B cell (primary cell): ENCODE results near the gene UTP11.

Source experiments
- CTCF ChIP-seq: fragments of 200-600 bp; IDR thresholded peaks from one replicate; pipeline ENCODE4 v1.8.0; 2022; ENCODE audit warnings: antibody characterized with exemption, mild to moderate bottlenecking
- EZH2 ChIP-seq: IDR thresholded peaks from 2 replicates; pipeline ENCODE4 v1.6.1; 2012; ENCODE audit warnings: borderline replicate concordance, low read depth, mild to moderate bottlenecking, moderate library complexity, low read length; ENCODE audit not compliant: insufficient read depth, poor library complexity, severe bottlenecking

GRCh38 chr1:37974567-37974966 lies 38.0 kb upstream of the UTP11 start:
- TF ChIP-seq CTCF, result no peak
- TF ChIP-seq EZH2, result no peak
